Measurements from ENCODE around the gene PTPN7. TPM values are rescaled to one million over a fixed set of nuclear protein-coding genes. Genes with fewer than 3 reads are reported as not detected.

PTPN7 gene
- total and polyA plus RNA-seq, 4 donors: 0.75 to 7.0 (median 1.7) TPM

DNA sequence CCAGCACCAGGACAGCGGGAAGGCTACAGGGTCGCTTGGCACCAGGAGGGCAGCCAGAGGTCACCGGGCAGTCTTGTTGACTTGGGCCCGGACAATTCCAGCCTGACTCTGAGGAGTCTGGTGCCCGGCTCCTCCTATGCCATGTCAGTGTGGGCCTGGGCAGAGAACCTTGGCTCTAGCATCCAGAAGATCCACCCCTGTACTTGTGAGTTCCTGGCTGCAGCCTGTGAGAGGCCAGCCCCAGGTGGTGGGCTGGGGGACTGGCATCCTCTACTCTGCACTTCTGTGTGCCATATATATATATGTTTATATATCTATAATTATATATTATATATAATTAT, 11.6 kb upstream of the PTPN7 start:
- no peak for DNase-seq (ENCODE audit: low spot score)
- Histone ChIP-seq H3K36me3 (ENCODE audit: control insufficient read depth in 4 of 4, insufficient read depth in 3 of 4, low read depth in 1 of 4, low read length in 3 of 4) (no peaks in the 10 kb centered on the region), H3K27ac (ENCODE audit: low read depth in 1 of 2, low read length in 2 of 2) (no peak overlapping the region), H3K27me3 (ENCODE audit: control insufficient read depth in 4 of 4, insufficient read depth in 4 of 4, low read length in 3 of 4) (no peaks in the 10 kb centered on the region), H3K9ac (ENCODE audit: low read depth in 1 of 2, low read length in 2 of 2) (no peak overlapping the region), H3K9me3 (ENCODE audit: control insufficient read depth in 4 of 4, low read length in 3 of 4) (no peaks in the 10 kb centered on the region), H3K4me1 (ENCODE audit: control insufficient read depth in 4 of 4, insufficient read depth in 4 of 4, low read length in 3 of 4) (no peaks in the 10 kb centered on the region), H3K4me3 (ENCODE audit: low read depth in 1 of 3, low read length in 3 of 3) (no peak overlapping the region)
- TF ChIP-seq FOXA2 (IDR thresholded peaks at IDR 0.05) (no peak), RXRA (IDR thresholded peaks at IDR 0.05) (no peak), FOXA1 (IDR thresholded peaks at IDR 0.05) (no peak), RAD21 (IDR thresholded peaks at IDR 0.05) (no peak)
- TF ChIP-seq, protein P1, sequence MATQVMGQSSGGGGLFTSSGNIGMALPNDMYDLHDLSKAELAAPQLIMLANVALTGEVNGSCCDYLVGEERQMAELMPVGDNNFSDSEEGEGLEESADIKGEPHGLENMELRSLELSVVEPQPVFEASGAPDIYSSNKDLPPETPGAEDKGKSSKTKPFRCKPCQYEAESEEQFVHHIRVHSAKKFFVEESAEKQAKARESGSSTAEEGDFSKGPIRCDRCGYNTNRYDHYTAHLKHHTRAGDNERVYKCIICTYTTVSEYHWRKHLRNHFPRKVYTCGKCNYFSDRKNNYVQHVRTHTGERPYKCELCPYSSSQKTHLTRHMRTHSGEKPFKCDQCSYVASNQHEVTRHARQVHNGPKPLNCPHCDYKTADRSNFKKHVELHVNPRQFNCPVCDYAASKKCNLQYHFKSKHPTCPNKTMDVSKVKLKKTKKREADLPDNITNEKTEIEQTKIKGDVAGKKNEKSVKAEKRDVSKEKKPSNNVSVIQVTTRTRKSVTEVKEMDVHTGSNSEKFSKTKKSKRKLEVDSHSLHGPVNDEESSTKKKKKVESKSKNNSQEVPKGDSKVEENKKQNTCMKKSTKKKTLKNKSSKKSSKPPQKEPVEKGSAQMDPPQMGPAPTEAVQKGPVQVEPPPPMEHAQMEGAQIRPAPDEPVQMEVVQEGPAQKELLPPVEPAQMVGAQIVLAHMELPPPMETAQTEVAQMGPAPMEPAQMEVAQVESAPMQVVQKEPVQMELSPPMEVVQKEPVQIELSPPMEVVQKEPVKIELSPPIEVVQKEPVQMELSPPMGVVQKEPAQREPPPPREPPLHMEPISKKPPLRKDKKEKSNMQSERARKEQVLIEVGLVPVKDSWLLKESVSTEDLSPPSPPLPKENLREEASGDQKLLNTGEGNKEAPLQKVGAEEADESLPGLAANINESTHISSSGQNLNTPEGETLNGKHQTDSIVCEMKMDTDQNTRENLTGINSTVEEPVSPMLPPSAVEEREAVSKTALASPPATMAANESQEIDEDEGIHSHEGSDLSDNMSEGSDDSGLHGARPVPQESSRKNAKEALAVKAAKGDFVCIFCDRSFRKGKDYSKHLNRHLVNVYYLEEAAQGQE (IDR thresholded peaks at IDR 0.05): no peak
- WGBS: 53% methylated on average over 5 of the region's 5 CpGs

DNA sequence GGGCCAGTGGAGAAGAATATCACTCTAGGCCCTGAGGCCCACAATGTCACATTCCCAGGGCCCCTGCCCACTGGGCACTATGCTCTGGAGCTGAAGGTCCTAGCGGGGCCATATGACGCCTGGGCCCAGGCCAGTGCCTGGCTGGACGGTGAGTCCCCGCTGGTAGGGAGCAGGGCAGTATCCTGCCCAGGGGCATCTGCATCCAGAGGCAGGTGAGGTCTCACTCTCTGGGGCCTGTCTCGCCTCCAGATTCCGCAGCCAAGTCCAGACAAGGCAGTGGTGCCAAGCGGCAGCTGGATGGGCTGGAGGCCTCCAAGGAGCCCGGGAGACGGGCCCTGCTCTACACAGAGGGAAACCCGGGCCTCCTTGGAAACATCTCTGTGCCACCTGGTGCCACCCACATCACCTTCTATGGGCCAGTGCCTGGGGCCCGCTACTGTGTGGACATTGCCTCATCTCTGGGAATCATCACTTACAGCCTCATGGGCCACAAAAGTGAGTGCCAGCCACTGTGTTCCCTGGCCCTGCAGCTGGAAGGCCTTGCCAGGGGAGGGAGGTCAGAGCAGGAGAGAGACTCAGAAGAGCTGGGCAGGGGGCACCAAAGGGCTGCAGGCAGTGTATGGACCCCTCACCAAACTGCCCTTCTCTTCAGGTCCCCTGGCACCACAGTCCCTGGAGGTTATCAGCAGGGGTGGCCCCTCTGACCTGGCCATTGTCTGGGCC, 11.1 kb upstream of the PTPN7 start:
- no peaks in the 10 kb centered on the region for H3K27me3 ChIP-seq (ENCODE audit: control insufficient read depth in 4 of 4, insufficient read depth in 4 of 4, low read length in 3 of 4)
- no peaks in the 10 kb centered on the region for H3K9me3 ChIP-seq (ENCODE audit: control insufficient read depth in 4 of 4, low read length in 3 of 4)
- H3K4me3 ChIP-seq (ENCODE audit: low read depth in 1 of 3, low read length in 3 of 3): no peak overlapping the region
- DNase-seq (ENCODE audit: low spot score): no peak
- no peaks in the 10 kb centered on the region for H3K36me3 ChIP-seq (ENCODE audit: control insufficient read depth in 4 of 4, insufficient read depth in 3 of 4, low read depth in 1 of 4, low read length in 3 of 4)
- no peak for TF ChIP-seq SP1 (IDR thresholded peaks at IDR 0.05)
- no peak for TF ChIP-seq HNF4G (IDR thresholded peaks at IDR 0.05)
- TF ChIP-seq RXRA (IDR thresholded peaks at IDR 0.05): no peak
- TF ChIP-seq FOXA1 (IDR thresholded peaks at IDR 0.05): no peak
- TF ChIP-seq NR2F2 (IDR thresholded peaks at IDR 0.05): no peak
- TF ChIP-seq, protein P1 (IDR thresholded peaks at IDR 0.05): no peak
- TF ChIP-seq, protein P2, sequence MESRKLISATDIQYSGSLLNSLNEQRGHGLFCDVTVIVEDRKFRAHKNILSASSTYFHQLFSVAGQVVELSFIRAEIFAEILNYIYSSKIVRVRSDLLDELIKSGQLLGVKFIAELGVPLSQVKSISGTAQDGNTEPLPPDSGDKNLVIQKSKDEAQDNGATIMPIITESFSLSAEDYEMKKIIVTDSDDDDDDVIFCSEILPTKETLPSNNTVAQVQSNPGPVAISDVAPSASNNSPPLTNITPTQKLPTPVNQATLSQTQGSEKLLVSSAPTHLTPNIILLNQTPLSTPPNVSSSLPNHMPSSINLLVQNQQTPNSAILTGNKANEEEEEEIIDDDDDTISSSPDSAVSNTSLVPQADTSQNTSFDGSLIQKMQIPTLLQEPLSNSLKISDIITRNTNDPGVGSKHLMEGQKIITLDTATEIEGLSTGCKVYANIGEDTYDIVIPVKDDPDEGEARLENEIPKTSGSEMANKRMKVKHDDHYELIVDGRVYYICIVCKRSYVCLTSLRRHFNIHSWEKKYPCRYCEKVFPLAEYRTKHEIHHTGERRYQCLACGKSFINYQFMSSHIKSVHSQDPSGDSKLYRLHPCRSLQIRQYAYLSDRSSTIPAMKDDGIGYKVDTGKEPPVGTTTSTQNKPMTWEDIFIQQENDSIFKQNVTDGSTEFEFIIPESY (IDR thresholded peaks at IDR 0.05): no peak
- TF ChIP-seq RAD21 (IDR thresholded peaks at IDR 0.05): no peak
- no peak for TF ChIP-seq YY1 (IDR thresholded peaks at IDR 0.05)
- no peak for TF ChIP-seq HNF4A (conservative IDR thresholded peaks at IDR 0.05)
- TF ChIP-seq JUND (IDR thresholded peaks at IDR 0.05): no peak
- H3K27ac ChIP-seq (ENCODE audit: low read depth in 1 of 2, low read length in 2 of 2): no peak overlapping the region
- no peak overlapping the region for H3K9ac ChIP-seq (ENCODE audit: low read depth in 1 of 2, low read length in 2 of 2)
- 94% methylated on average over 11 of the region's 11 CpGs for WGBS
- no peaks in the 10 kb centered on the region for H3K4me1 ChIP-seq (ENCODE audit: control insufficient read depth in 4 of 4, insufficient read depth in 4 of 4, low read length in 3 of 4)

All from liver (tissue), 9 donors.